GM21526 (cell line): ENCODE measurements around the gene DENND2A.
"Not testable (repeated sequence)": the region's sequence is repeated elsewhere in the genome, so short reads cannot be mapped to it uniquely, and the experiment has no call there.

Experiments used
- ATAC-seq: cut with Tn5 transposase; IDR thresholded peaks from one replicate; pipeline ENCODE4 v1.9.1; 2021; ENCODE audit warnings: moderate library complexity; ENCODE audit not compliant: unreplicated experiment, low FRiP score

The DENND2A gene

GRCh38 chr7:140640727-140641523, at the start of gene DENND2A:
Gene DENND2A (minus strand): TSS chr7:140640813. CDS start chr7:140602397, 38,416 bp downstream.
- no peak for ATAC-seq

- ATAC-seq = no peak
Observed at GRCh38 chr7:140689199-140690152, 48.9 kb upstream of the DENND2A start.

GRCh38 chr7:140688341-140688740, 47.7 kb upstream of the DENND2A start:
- ATAC-seq = no peak

GRCh38 chr7:140686921-140687320, 46.3 kb upstream of the DENND2A start:
- ATAC-seq = no peak

GRCh38 chr7:140685407-140686087, 44.9 kb upstream of the DENND2A start:
- ATAC-seq = no peak

- no peak for ATAC-seq
Observed at GRCh38 chr7:140684066-140684950, 43.7 kb upstream of the DENND2A start.

GRCh38 chr7:140683657-140684056, 43.0 kb upstream of the DENND2A start:
- ATAC-seq = no peak

GRCh38 chr7:140681766-140682165, 41.2 kb upstream of the DENND2A start:
- ATAC-seq = no peak

GRCh38 chr7:140680886-140681285, 40.3 kb upstream of the DENND2A start:
- no peak for ATAC-seq

- ATAC-seq = no peak
Observed at GRCh38 chr7:140679186-140679585, 38.6 kb upstream of the DENND2A start.

- no peak for ATAC-seq
Observed at GRCh38 chr7:140678816-140679130, 38.2 kb upstream of the DENND2A start.

GRCh38 chr7:140678081-140678815, 37.6 kb upstream of the DENND2A start:
- ATAC-seq = no peak

GRCh38 chr7:140677496-140677895, 36.9 kb upstream of the DENND2A start:
- no peak for ATAC-seq

- ATAC-seq = not testable (repeated sequence)
Observed at GRCh38 chr7:140676956-140677355, 36.3 kb upstream of the DENND2A start.

GRCh38 chr7:140676306-140676705, 35.7 kb upstream of the DENND2A start:
- ATAC-seq = peak; percentile 58

- ATAC-seq = no peak
Observed at GRCh38 chr7:140675726-140676125, 35.1 kb upstream of the DENND2A start.

GRCh38 chr7:140674899-140675701, 34.5 kb upstream of the DENND2A start:
- no peak for ATAC-seq

- ATAC-seq = peak; percentile 33
Observed at GRCh38 chr7:140674356-140674800, 33.8 kb upstream of the DENND2A start.
